PFSK-1 (cell line): ENCODE results near the gene SYNGAP1.
A peak's percentile ranks its signal among the peaks of the same experiment; 100 is the strongest.

ENCODE experiments used
- FOXP2 ChIP-seq: optimal IDR thresholded peaks from 2 replicates; pipeline ENCODE3; 2011; ENCODE audit warnings: borderline replicate concordance, control low read depth, inconsistent platforms; ENCODE audit not compliant: insufficient read depth; ENCODE audit errors: extremely low read length, extremely low read depth
- POLR2AphosphoS5 ChIP-seq: IDR thresholded peaks from 2 replicates; pipeline ENCODE4 v1.6.1; 2012; ENCODE audit warnings: low read depth, mild to moderate bottlenecking, control low read depth, low read length, moderate library complexity
- REST ChIP-seq, 2 experiments: IDR thresholded peaks; 2 replicates each; pipeline versions ENCODE4 v1.6.1 to v1.8.0; 2011 to 2012; ENCODE audit warnings: low read depth in 2 of 2, low read length in 2 of 2, control low read depth in 1 of 2, inconsistent platforms in 1 of 2, mild to moderate bottlenecking in 1 of 2, moderate library complexity in 1 of 2; ENCODE audit not compliant: insufficient read depth in 1 of 2
- SIN3A ChIP-seq: IDR thresholded peaks from 2 replicates; pipeline ENCODE4 v1.6.1; 2012; ENCODE audit warnings: mild to moderate bottlenecking, low read length, moderate library complexity, borderline replicate concordance; ENCODE audit not compliant: insufficient read depth
- TAF1 ChIP-seq: IDR thresholded peaks from 2 replicates; pipeline ENCODE4 v1.6.1; 2012; ENCODE audit warnings: low read length, control low read depth, borderline replicate concordance; ENCODE audit not compliant: insufficient read depth

The SYNGAP1 gene

DNA sequence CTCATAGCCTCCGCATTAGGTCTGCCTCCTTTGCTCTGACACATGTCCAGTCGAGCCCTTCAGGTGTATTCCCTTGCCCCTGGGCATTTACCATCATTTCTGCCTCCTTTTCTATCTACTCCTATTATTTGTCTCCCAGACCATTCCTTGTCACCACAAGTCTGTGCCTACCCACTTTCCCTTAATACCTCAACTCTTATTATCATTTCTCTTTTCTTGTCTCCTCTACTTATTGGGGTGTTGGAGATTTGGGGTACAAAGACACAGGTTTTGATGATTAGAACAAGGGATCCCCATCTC lies 1.4 kb downstream of the SYNGAP1 start:
- no peak for TF ChIP-seq REST (IDR thresholded peaks at IDR 0.05; ENCODE audit: insufficient read depth in 1 of 2, low read depth in 2 of 2, low read length in 2 of 2)
- TF ChIP-seq SIN3A = no peak
- TF ChIP-seq POLR2AphosphoS5 = no peak
- no peak for TF ChIP-seq TAF1
- no peak for TF ChIP-seq FOXP2

DNA sequence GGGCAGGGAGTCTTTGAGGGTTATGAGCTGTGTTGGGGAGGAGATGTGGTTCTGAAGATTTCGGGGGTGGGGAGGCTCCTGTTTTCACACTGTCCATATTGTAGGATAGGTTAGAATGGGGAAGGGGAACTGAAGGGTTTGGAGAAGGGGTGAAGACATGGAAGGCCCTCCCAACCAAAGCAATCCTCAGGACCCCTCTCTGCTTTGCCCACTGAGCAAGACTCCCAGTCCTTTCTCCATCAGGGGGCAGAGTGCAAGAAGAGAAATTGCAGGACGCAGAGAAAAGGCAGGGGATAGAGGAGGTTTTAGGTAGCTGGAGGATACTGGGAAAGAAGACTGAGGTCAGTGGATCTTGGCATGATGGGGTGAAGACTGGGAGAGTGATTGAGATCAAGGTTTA lies 3.9 kb downstream of the SYNGAP1 start:
- no peak for TF ChIP-seq TAF1
- TF ChIP-seq SIN3A = no peak
- no peak for TF ChIP-seq FOXP2
- TF ChIP-seq POLR2AphosphoS5 = no peak
- no peak for TF ChIP-seq REST (IDR thresholded peaks at IDR 0.05; ENCODE audit: insufficient read depth in 1 of 2, low read depth in 2 of 2, low read length in 2 of 2)

DNA sequence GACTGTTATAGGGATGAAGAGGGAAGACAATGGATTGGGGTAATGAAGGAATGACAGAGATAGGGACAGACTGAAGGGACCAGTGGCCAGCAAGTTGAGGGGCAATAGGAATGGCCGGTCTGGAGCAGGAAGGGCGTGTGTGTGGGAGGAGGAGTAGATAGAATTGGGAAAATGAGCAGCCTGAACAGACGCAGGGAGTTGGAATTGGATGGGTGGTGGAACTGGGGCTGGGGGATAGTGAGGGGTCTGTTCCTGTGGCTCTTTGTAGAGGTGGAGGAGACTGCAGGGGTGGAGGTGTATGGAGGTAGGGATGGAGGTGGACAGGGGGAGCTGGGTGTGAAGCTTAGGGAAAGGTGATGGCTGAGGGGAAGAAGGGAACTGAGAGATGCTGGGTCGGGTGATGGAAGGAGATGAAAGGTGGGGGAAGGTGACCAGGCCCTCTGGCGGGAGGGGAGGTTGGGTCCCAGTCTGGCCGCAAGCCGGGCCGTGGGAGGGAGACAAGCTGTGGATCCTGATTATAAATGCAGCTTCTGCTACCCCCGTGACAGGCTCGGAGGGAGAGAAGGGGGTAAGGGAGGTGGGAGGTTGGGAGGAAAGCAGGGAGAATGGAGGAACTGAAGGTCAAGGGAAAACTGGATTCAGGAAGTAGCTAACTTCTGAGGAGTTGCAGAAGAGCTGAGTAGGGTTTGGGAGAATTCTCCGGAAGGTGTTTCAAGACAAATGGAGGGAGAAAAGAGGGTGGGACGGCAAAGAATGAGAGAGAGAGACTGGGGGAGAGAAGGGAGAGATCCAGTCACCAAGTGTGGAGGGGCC lies 5.2 kb downstream of the SYNGAP1 start:
- TF ChIP-seq REST (IDR thresholded peaks at IDR 0.05; ENCODE audit: insufficient read depth in 1 of 2, low read depth in 2 of 2, low read length in 2 of 2) (no peak), SIN3A (no peak), FOXP2 (no peak), TAF1 (peak; percentile 63; the same call in 1 of the 2 replicates), POLR2AphosphoS5 (peak; percentile 86; the same call in 1 of the 2 replicates)

- peak; percentile 54; the same call in 1 of the 2 replicates for TF ChIP-seq SIN3A
- TF ChIP-seq TAF1 = 0 out of 2 replicates have a peak, but pooled peaks have one; percentile 22
- TF ChIP-seq REST (IDR thresholded peaks at IDR 0.05; ENCODE audit: insufficient read depth in 1 of 2, low read depth in 2 of 2, low read length in 2 of 2) = peak in 1 of 2 experiments; percentile 20; a peak in 1 of 4 replicates
- no peak for TF ChIP-seq FOXP2
- TF ChIP-seq POLR2AphosphoS5 = peak; percentile 88
Measured at GRCh38 chr6:33425668-33426577, 6.1 kb downstream of the SYNGAP1 start.
